SK-N-SH (cell line): ENCODE results near the gene PLEKHM2. TPM values are rescaled to one million over a fixed set of nuclear protein-coding genes. Genes with fewer than 3 reads are reported as not detected.

ENCODE experiments used
- CTCF ChIA-PET: fragments of 300-600, 350-600 bp; formaldehyde crosslinking; extraction: SDS; loops from one replicate; lab custom pipeline; 2021; lab: Yijun Ruan, JAX
- POLR2A ChIA-PET: fragments of 350-600 bp; sonication (Branson Sonifier 250); formaldehyde crosslinking; extraction: SDS; loops from one replicate; lab custom pipeline; 2020; ENCODE audit warnings: antibody characterized with exemption, inconsistent platforms; lab: Yijun Ruan, JAX
- DNase-seq: peaks from one replicate; pipeline ENCODE4 v3.0.0; 2012
- H2AFZ ChIP-seq: fragments of 200-600 bp; sonication (generic); 2 replicates; pipeline ENCODE4 v1.8.1; 2016; ENCODE audit warnings: antibody characterized with exemption, mild to moderate bottlenecking, low read depth
- H3F3A ChIP-seq: fragments of 200-600 bp; sonication (generic); replicated peaks from 2 replicates; pipeline ENCODE3; 2016; ENCODE audit warnings: antibody characterized with exemption, mild to moderate bottlenecking; ENCODE audit not compliant: insufficient read depth
- H3K27ac ChIP-seq, 2 experiments: fragments of 200-500 bp in 1 of 2; fragments of 200-600 bp in 1 of 2; sonication (Bioruptor generic) in 1 of 2; sonication (generic), shearing (Covaris generic) in 1 of 2; 2 replicates each; pipeline versions ENCODE4 v1.5.1 to v1.6.1; 2014 to 2016; ENCODE audit warnings: low read depth in 2 of 2, inconsistent platforms in 1 of 2, low read length in 1 of 2, mild to moderate bottlenecking in 1 of 2, mixed read lengths in 1 of 2
- H3K27me3 ChIP-seq: fragments of 200-600 bp; sonication (generic), shearing (Covaris generic); 2 replicates; pipeline ENCODE4 v1.6.1; 2016; ENCODE audit warnings: mixed run types; ENCODE audit not compliant: insufficient read depth
- H3K36me3 ChIP-seq, 2 experiments: fragments of 200-500 bp in 1 of 2; fragments of 200-600 bp in 1 of 2; sonication (Bioruptor generic) in 1 of 2; sonication (generic) in 1 of 2; replicated peaks in 1 of 2; 2 replicates each; pipeline versions ENCODE3 to v1.5.1; 2014 to 2016; ENCODE audit warnings: low read length in 1 of 2, mild to moderate bottlenecking in 1 of 2; ENCODE audit not compliant: insufficient read depth in 2 of 2, control insufficient read depth in 1 of 2
- H3K4me1 ChIP-seq, 2 experiments: fragments of 200-500 bp in 1 of 2; fragments of 200-600 bp in 1 of 2; sonication (Bioruptor generic) in 1 of 2; sonication (generic), shearing (Covaris generic) in 1 of 2; 2 replicates each; pipeline versions ENCODE4 v1.5.1 to v1.6.1; 2014 to 2016; ENCODE audit warnings: low read depth in 1 of 2, low read length in 1 of 2, mixed run types in 1 of 2; ENCODE audit not compliant: insufficient read depth in 2 of 2, control insufficient read depth in 1 of 2
- H3K4me2 ChIP-seq: fragments of 200-600 bp; sonication (generic), shearing (Covaris generic); 2 replicates; pipeline ENCODE4 v1.6.1; 2017; ENCODE audit warnings: mixed run types
- H3K4me3 ChIP-seq, 2 experiments: fragments of 200-500 bp in 1 of 2; fragments of 200-600 bp in 1 of 2; sonication (Bioruptor generic) in 1 of 2; sonication (generic), shearing (Covaris generic) in 1 of 2; 2 replicates each; pipeline versions ENCODE4 v1.5.1 to v1.8.1; 2014 to 2016; ENCODE audit warnings: low read depth in 2 of 2, inconsistent platforms in 1 of 2, low read length in 1 of 2, mild to moderate bottlenecking in 1 of 2, mixed read lengths in 1 of 2, moderate library complexity in 1 of 2
- H3K79me2 ChIP-seq: fragments of 200-600 bp; sonication (generic); 2 replicates; pipeline ENCODE4 v1.8.1; 2017; ENCODE audit warnings: mild to moderate bottlenecking; ENCODE audit not compliant: insufficient read depth
- H3K9ac ChIP-seq: fragments of 200-600 bp; sonication (generic); 2 replicates; pipeline ENCODE4 v1.6.1; 2017; ENCODE audit warnings: mixed run types
- H3K9me2 ChIP-seq: fragments of 200-600 bp; sonication (generic); 2 replicates; pipeline ENCODE4 v1.6.1; 2017; ENCODE audit warnings: mixed run types
- H3K9me3 ChIP-seq: fragments of 200-600 bp; sonication (generic); 2 replicates; pipeline ENCODE4 v1.6.1; 2017; ENCODE audit warnings: mixed run types, mild to moderate bottlenecking, moderate library complexity
- H4K20me1 ChIP-seq: fragments of 200-600 bp; sonication (generic); 2 replicates; pipeline ENCODE4 v1.6.1; 2017; ENCODE audit warnings: mild to moderate bottlenecking, mixed run types; ENCODE audit not compliant: insufficient read depth
- ELF1 ChIP-seq: IDR thresholded peaks from 2 replicates; pipeline ENCODE4 v1.4.0; 2012
- EP300 ChIP-seq, 2 experiments: IDR thresholded peaks; 2 replicates each; pipeline versions ENCODE4 v1.4.0 to v1.6.1; 2012; ENCODE audit warnings: borderline replicate concordance in 1 of 2, low read depth in 1 of 2, low read length in 1 of 2
- FOSL2 ChIP-seq: IDR thresholded peaks from 2 replicates; pipeline ENCODE4 v1.4.0; 2012; ENCODE audit warnings: low read depth, mild to moderate bottlenecking, moderate library complexity, borderline replicate concordance
- MEF2A ChIP-seq: IDR thresholded peaks from 2 replicates; pipeline ENCODE4 v1.4.0; 2012; ENCODE audit warnings: low read depth, borderline replicate concordance
- NRF1 ChIP-seq: IDR thresholded peaks from 2 replicates; pipeline ENCODE4 v1.6.1; 2012; ENCODE audit warnings: low read depth, mild to moderate bottlenecking, low read length
- POLR2AphosphoS5 ChIP-seq: IDR thresholded peaks from 2 replicates; pipeline ENCODE4 v1.6.1; 2012; ENCODE audit warnings: low read depth, low read length
- RAD21 ChIP-seq: IDR thresholded peaks from 2 replicates; pipeline ENCODE4 v1.6.1; 2012; ENCODE audit warnings: mild to moderate bottlenecking, low read length
- RFX5 ChIP-seq: IDR thresholded peaks from 2 replicates; pipeline ENCODE4 v1.6.1; 2012; ENCODE audit warnings: mild to moderate bottlenecking, improper control_type of control experiment, low read length
- RXRA ChIP-seq: IDR thresholded peaks from 2 replicates; pipeline ENCODE4 v1.4.0; 2012; ENCODE audit warnings: low read depth, mild to moderate bottlenecking, borderline replicate concordance
- SIN3A ChIP-seq: IDR thresholded peaks from 2 replicates; pipeline ENCODE4 v1.6.1; 2012; ENCODE audit warnings: low read depth, mild to moderate bottlenecking, low read length, moderate library complexity, borderline replicate concordance
- TAF1 ChIP-seq: IDR thresholded peaks from 2 replicates; pipeline ENCODE4 v1.6.1; 2012; ENCODE audit warnings: low read depth, mild to moderate bottlenecking, low read length, moderate library complexity, borderline replicate concordance
- TCF12 ChIP-seq: IDR thresholded peaks from 2 replicates; pipeline ENCODE4 v1.4.0; 2012
- YY1 ChIP-seq: IDR thresholded peaks from 2 replicates; pipeline ENCODE4 v1.4.0; 2012; ENCODE audit warnings: low read depth, mild to moderate bottlenecking
- WGBS: methylation state at CpG from one replicate; pipeline ENCODE4 v1.1.6; 2017; ENCODE audit warnings: low lambda C conversion rate; 5-methylcytosine and 5-hydroxymethylcytosine counted together
- polyA plus RNA-seq, 3 experiments: library from polyadenylated mRNA; depleted of rRNA; stranded (reverse); fragments of >200 nt; gene quantifications; 2 replicates each; pipeline ENCODE4 v1.2.3, GENCODE V29; 2012
- TF ChIP-seq, protein P1 (sequence below): IDR thresholded peaks from 2 replicates; pipeline ENCODE4 v1.4.0; 2012; ENCODE audit warnings: low read depth
- TF ChIP-seq, protein P2 (sequence below): fragments of 200-600 bp; sonication (generic); IDR thresholded peaks from 2 replicates; pipeline ENCODE4 v1.6.1; 2017; ENCODE audit warnings: antibody characterized with exemption, mild to moderate bottlenecking, moderate library complexity

PLEKHM2 gene
- polyA plus RNA-seq, 1 of the 3 experiments (the other 2 are of a cell fraction): 38.9 TPM

DNA sequence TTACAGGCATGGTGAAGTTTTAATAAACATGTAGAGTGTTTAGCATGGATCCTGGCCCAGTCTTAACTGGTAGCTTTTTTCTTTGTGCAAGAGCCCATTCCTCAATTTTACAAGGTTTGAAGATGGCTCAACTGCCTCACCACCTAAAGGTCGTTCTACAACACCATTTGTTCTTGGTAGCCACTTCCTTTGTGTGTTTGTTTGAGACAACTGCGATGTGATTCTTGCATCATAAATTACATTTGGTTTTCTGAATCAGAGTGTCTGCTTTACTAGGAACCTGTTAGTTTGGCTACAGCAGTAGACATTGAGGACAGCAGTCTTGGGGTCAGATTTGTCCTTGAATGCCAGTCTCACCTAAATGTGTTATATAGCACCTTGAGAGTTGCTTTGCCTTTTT lies 3.3 kb downstream of the PLEKHM2 start (continued):
- TF ChIP-seq TAF1: no peak
- TF ChIP-seq YY1: no peak
- no peak for TF ChIP-seq SIN3A
- TF ChIP-seq NRF1: no peak
- no peak for TF ChIP-seq RAD21
- TF ChIP-seq TCF12: no peak
- TF ChIP-seq, protein P1, sequence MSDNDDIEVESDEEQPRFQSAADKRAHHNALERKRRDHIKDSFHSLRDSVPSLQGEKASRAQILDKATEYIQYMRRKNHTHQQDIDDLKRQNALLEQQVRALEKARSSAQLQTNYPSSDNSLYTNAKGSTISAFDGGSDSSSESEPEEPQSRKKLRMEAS: no peak
- TF ChIP-seq EP300 (IDR thresholded peaks at IDR 0.05; ENCODE audit: borderline replicate concordance in 1 of 2, low read depth in 1 of 2, low read length in 1 of 2): no peak
- TF ChIP-seq ELF1: no peak
- TF ChIP-seq FOSL2: no peak

DNA sequence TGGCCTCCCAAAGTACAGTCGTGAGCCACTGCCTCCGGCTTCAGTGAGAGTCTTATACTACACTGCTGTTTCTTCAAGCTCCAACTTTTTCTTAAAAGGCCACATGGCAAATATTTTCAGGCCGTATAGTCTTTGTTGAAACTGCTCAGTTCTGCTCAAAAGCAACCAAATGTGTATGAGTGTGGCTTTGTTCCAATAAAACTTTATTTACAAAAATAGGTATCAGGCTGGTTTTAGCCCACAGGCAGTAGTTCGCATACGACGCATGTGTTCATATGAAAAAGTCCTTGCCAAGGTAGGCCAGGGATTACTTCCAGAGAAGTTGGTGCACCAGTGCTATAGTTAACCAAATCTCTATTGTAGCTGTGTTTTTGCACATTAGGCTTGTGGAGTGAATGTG lies 6.2 kb downstream of the PLEKHM2 start:
- peaks cover 4% of the 10 kb centered on the region for H3F3A ChIP-seq
- POLR2A ChIA-PET: no interaction called here
- TF ChIP-seq, protein P2, sequence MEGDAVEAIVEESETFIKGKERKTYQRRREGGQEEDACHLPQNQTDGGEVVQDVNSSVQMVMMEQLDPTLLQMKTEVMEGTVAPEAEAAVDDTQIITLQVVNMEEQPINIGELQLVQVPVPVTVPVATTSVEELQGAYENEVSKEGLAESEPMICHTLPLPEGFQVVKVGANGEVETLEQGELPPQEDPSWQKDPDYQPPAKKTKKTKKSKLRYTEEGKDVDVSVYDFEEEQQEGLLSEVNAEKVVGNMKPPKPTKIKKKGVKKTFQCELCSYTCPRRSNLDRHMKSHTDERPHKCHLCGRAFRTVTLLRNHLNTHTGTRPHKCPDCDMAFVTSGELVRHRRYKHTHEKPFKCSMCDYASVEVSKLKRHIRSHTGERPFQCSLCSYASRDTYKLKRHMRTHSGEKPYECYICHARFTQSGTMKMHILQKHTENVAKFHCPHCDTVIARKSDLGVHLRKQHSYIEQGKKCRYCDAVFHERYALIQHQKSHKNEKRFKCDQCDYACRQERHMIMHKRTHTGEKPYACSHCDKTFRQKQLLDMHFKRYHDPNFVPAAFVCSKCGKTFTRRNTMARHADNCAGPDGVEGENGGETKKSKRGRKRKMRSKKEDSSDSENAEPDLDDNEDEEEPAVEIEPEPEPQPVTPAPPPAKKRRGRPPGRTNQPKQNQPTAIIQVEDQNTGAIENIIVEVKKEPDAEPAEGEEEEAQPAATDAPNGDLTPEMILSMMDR: no peak
- TF ChIP-seq YY1 (no peak), MEF2A (no peak), ELF1 (no peak), POLR2AphosphoS5 (no peak), EP300 (IDR thresholded peaks at IDR 0.05; ENCODE audit: borderline replicate concordance in 1 of 2, low read depth in 1 of 2, low read length in 1 of 2) (no peak), RFX5 (no peak), RXRA (no peak)
- TF ChIP-seq, protein P1: no peak
- TF ChIP-seq, all 33 proteins: peak for 0
- no peak for DNase-seq
- Histone ChIP-seq H3K27ac (no peak overlapping the region), H4K20me1 (peaks cover 22% of the 10 kb centered on the region), H3K27me3 (no peaks in the 10 kb centered on the region), H3K36me3 (no peaks in the 10 kb centered on the region), H3K79me2 (peaks cover 100% of the 10 kb centered on the region), H3K9me2 (no peaks in the 10 kb centered on the region), H3K4me1 (peaks cover 0 to 8% of the 10 kb centered on the region in 2 experiments; a peak in 1 of 4 replicates), H2AFZ (no peak overlapping the region), H3K4me2 (no peak overlapping the region), H3K4me3 (no peak overlapping the region), H3K9ac (no peak overlapping the region), H3K9me3 (no peaks in the 10 kb centered on the region)
- 96% methylated on average over 6 of the region's 6 CpGs for WGBS
- CTCF ChIA-PET: interaction anchor here (1.0 kb wide), 1 partner anchor 18 kb away, joined by 3 read pairs; no protein-coding TSS in a partner anchor
